Trophoblast cell (in vitro differentiated cells and primary cell): ENCODE results near the gene KLHL12.

Source experiments
- DNase-seq, 2 donors: peaks; one replicate each; pipeline ENCODE4 v3.0.0-alpha.2; 2016
- H2AFZ ChIP-seq: 2 replicates; pipeline ENCODE4 v1.6.1; 2013; ENCODE audit warnings: low read length, moderate library complexity, mild to moderate bottlenecking; ENCODE audit not compliant: insufficient read depth, poor library complexity
- H2AK5ac ChIP-seq: 2 replicates; pipeline ENCODE4 v1.6.1; 2013; ENCODE audit warnings: mild to moderate bottlenecking, low read length
- H2BK120ac ChIP-seq: 2 replicates; pipeline ENCODE4 v1.6.1; 2013; ENCODE audit warnings: low read length, mild to moderate bottlenecking, moderate library complexity; ENCODE audit not compliant: insufficient read depth, poor library complexity
- H2BK12ac ChIP-seq: 2 replicates; pipeline ENCODE4 v1.6.1; 2013; ENCODE audit warnings: mild to moderate bottlenecking, low read length, moderate library complexity
- H2BK5ac ChIP-seq: 2 replicates; pipeline ENCODE4 v1.6.1; 2013; ENCODE audit warnings: low read length, low read depth, moderate library complexity, mild to moderate bottlenecking; ENCODE audit not compliant: poor library complexity
- H3K14ac ChIP-seq: 2 replicates; pipeline ENCODE4 v1.6.1; 2013; ENCODE audit warnings: mild to moderate bottlenecking, low read length
- H3K18ac ChIP-seq: 2 replicates; pipeline ENCODE4 v1.6.1; 2013; ENCODE audit warnings: mild to moderate bottlenecking, low read length
- H3K23ac ChIP-seq: 2 replicates; pipeline ENCODE4 v1.6.1; 2013; ENCODE audit warnings: low read length
- H3K27ac ChIP-seq: 2 replicates; pipeline ENCODE4 v1.5.1; 2013; ENCODE audit warnings: low read depth, mild to moderate bottlenecking, inconsistent platforms, low read length, moderate library complexity
- H3K27me3 ChIP-seq: 2 replicates; pipeline ENCODE4 v1.6.1; 2013; ENCODE audit warnings: inconsistent platforms, mild to moderate bottlenecking, low read length, moderate library complexity; ENCODE audit not compliant: insufficient read depth
- H3K36me3 ChIP-seq, 2 experiments: 1 replicate in 1 of 2; 2 replicates in 1 of 2; pipeline ENCODE4 v1.6.1; 2013; ENCODE audit warnings: low read length in 2 of 2, mild to moderate bottlenecking in 2 of 2, moderate library complexity in 1 of 2; ENCODE audit not compliant: insufficient read depth in 2 of 2, control insufficient read depth in 1 of 2
- H3K4ac ChIP-seq: 2 replicates; pipeline ENCODE4 v1.6.1; 2013; ENCODE audit warnings: low read depth, mild to moderate bottlenecking, low read length, moderate library complexity
- H3K4me1 ChIP-seq, 2 experiments: 1 replicate in 1 of 2; 2 replicates in 1 of 2; pipeline ENCODE4 v1.6.1; 2013; ENCODE audit warnings: low read length in 2 of 2, mild to moderate bottlenecking in 2 of 2, moderate library complexity in 1 of 2; ENCODE audit not compliant: insufficient read depth in 2 of 2, control insufficient read depth in 1 of 2
- H3K4me2 ChIP-seq: 2 replicates; pipeline ENCODE4 v1.6.1; 2013; ENCODE audit warnings: inconsistent platforms, mild to moderate bottlenecking, low read length, moderate library complexity
- H3K4me3 ChIP-seq: 2 replicates; pipeline ENCODE4 v1.5.1; 2013; ENCODE audit warnings: mild to moderate bottlenecking, low read depth, low read length, inconsistent platforms
- H3K79me1 ChIP-seq: one replicate; pipeline ENCODE4 v1.6.1; 2013; ENCODE audit warnings: low read length
- H3K79me2 ChIP-seq: 2 replicates; pipeline ENCODE4 v1.6.1; 2013; ENCODE audit warnings: low read length, mild to moderate bottlenecking; ENCODE audit not compliant: control insufficient read depth, insufficient read depth, poor library complexity
- H3K9ac ChIP-seq: 2 replicates; pipeline ENCODE4 v1.6.1; 2013; ENCODE audit warnings: mild to moderate bottlenecking, low read length
- H3K9me3 ChIP-seq: 2 replicates; pipeline ENCODE4 v1.6.1; 2013; ENCODE audit warnings: low read depth, mild to moderate bottlenecking, control low read depth, inconsistent platforms, low read length; ENCODE audit not compliant: insufficient read depth
- H4K12ac ChIP-seq: 2 replicates; pipeline ENCODE4 v1.6.1; 2013; ENCODE audit warnings: low read depth, mild to moderate bottlenecking, low read length, moderate library complexity
- H4K8ac ChIP-seq: 2 replicates; pipeline ENCODE4 v1.6.1; 2013; ENCODE audit warnings: low read depth, mild to moderate bottlenecking, low read length, moderate library complexity
- H4K91ac ChIP-seq: one replicate; pipeline ENCODE4 v1.6.1; 2013; ENCODE audit warnings: low read depth, mild to moderate bottlenecking, low read length, moderate library complexity
- whole genome bisulfite sequencing: extraction: QIAGEN DNeasy Blood & Tissue Kit; methylation state at CpG from one replicate; pipeline ENCODE4 v1.1.7; 2013; ENCODE audit warnings: missing lambda C conversion rate; ENCODE audit not compliant: insufficient read length, insufficient coverage; ENCODE audit errors: extremely low coverage; 5-methylcytosine and 5-hydroxymethylcytosine counted together

The KLHL12 gene

DNA sequence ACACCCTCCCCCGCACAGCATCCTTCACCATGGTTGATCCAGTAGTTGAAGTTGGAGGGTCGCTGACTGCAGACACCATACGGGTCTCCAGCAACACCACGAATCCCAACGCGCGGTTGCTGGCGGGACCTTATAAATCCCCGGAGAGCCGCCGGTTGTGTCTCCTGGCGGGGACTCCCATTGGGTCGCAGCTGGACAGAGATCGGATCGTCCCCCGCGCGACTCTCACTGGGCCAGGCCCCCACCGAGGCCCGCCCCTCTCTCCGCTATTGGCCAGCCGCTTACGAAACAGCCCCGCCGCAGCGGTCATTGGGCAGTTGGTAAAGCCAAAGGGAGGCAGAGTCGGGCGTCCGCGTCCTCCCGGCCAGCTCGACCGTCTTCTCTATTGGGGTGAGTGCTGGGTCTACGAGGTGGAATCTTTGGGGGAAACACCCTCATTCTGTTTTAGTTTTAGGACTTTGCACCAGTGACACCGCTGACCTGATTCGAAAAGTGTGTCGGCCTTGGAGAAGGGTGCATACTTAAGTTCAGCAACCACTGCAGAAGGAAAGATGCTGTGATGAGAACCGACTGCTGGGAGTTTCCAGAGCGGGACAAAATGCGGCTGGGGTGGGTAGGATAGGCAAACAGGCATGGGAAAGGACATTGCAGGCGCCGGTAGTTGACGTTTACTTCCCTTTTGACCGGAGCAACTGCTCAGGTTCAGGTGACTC lies 65.5 kb downstream of the KLHL12 start:
- H3K79me1 ChIP-seq = peaks cover 8% of the 10 kb centered on the region
- no peak overlapping the region for H3K23ac ChIP-seq
- peak overlapping the region; percentile 89 for H4K8ac ChIP-seq
- H3K4me1 ChIP-seq = peaks cover 8 to 12% of the 10 kb centered on the region in 2 experiments
- no peak overlapping the region for H2BK120ac ChIP-seq
- no peaks in the 10 kb centered on the region for H3K9me3 ChIP-seq
- WGBS = no CpG with 5 or more reads among the region's 44 CpGs
- peak overlapping the region; percentile 84 for H3K4me3 ChIP-seq
- peak overlapping the region; percentile 94 for H4K91ac ChIP-seq
- peak overlapping the region; percentile 91 for H2BK5ac ChIP-seq
- H3K27ac ChIP-seq = peak overlapping the region; percentile 89
- H2AK5ac ChIP-seq = no peak overlapping the region
- H3K79me2 ChIP-seq = peaks cover 8% of the 10 kb centered on the region
- no peak overlapping the region for H2BK12ac ChIP-seq
- no peak overlapping the region for H3K4ac ChIP-seq
- no peaks in the 10 kb centered on the region for H3K27me3 ChIP-seq
- DNase-seq = peak; percentile 96 to 97
- no peak overlapping the region for H3K14ac ChIP-seq
- H3K9ac ChIP-seq = peak overlapping the region; percentile 59
- H3K36me3 ChIP-seq = peaks cover 15 to 22% of the 10 kb centered on the region in 2 experiments
- no peak overlapping the region for H3K18ac ChIP-seq
- peak overlapping the region; percentile 90 for H2AFZ ChIP-seq
- no peak overlapping the region for H4K12ac ChIP-seq
- H3K4me2 ChIP-seq = peak overlapping the region; percentile 72

GRCh38 chr1:202860744-202861419 lies 66.2 kb downstream of the KLHL12 start:
- peak overlapping the region; percentile 96 for H3K14ac ChIP-seq
- H2BK5ac ChIP-seq = peak overlapping the region; percentile 91
- peaks cover 21 to 27% of the 10 kb centered on the region in 2 experiments for H3K36me3 ChIP-seq
- peak overlapping the region; percentile 94 for H4K91ac ChIP-seq
- no CpG with 5 or more reads among the region's 50 CpGs for WGBS
- H2AK5ac ChIP-seq = peak overlapping the region; percentile 81
- H3K27ac ChIP-seq = peak overlapping the region; percentile 89
- peak overlapping the region; percentile 65 for H3K4me2 ChIP-seq
- H3K23ac ChIP-seq = no peak overlapping the region
- H4K8ac ChIP-seq = peak overlapping the region; percentile 89
- H2BK12ac ChIP-seq = peak overlapping the region; percentile 51
- peaks cover 8 to 12% of the 10 kb centered on the region in 2 experiments for H3K4me1 ChIP-seq
- H2AFZ ChIP-seq = peak overlapping the region; percentile 90
- H3K27me3 ChIP-seq = no peaks in the 10 kb centered on the region
- peak overlapping the region; percentile 74 for H3K18ac ChIP-seq
- peaks cover 8% of the 10 kb centered on the region for H3K79me2 ChIP-seq
- H3K9ac ChIP-seq = peak overlapping the region; percentile 59
- peak overlapping the region; percentile 84 for H3K4me3 ChIP-seq
- peak overlapping the region; percentile 75 for H3K4ac ChIP-seq
- peak; percentile 96 to 98 for DNase-seq
- H3K9me3 ChIP-seq = no peaks in the 10 kb centered on the region
- H3K79me1 ChIP-seq = peaks cover 8% of the 10 kb centered on the region
- H2BK120ac ChIP-seq = peak overlapping the region; percentile 70
- H4K12ac ChIP-seq = peak overlapping the region; percentile 91

DNA sequence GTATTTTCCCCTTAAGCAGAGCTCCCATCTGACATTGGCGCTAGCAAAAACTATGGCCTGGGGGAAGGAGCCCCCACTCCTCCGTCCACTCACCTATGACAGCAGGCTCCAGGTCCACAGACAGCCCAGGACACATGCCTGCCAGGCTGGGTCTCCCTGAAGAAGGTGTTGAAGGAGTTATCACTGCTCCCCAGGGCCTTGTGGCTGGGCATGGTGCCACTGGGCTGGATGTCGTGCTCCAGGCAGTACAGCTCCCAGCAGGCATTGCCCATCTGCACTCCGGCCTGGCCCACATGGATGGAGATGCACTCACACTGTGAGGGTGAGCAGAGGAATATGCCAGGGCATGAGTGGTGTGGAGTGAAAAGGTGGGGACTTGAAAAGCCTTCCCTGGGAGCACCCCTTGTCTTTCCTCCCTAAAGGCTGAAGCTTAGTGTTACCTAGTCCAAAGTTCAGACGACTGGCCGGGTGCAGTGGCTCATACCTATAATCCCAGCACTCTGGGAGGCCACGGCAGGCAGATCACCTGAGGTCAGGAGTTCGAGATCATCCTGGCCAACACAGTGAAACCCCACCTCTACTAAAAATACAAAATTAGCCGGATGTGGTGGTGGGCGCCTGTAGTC lies 68.1 kb downstream of the KLHL12 start:
- Histone ChIP-seq H3K27me3 (no peaks in the 10 kb centered on the region), H3K9ac (no peak overlapping the region), H3K4me3 (peak overlapping the region; percentile 6), H3K4me1 (peaks cover 8 to 12% of the 10 kb centered on the region in 2 experiments), H3K79me1 (peaks cover 8% of the 10 kb centered on the region), H3K79me2 (peaks cover 8% of the 10 kb centered on the region), H3K14ac (no peak overlapping the region), H4K91ac (no peak overlapping the region), H3K4ac (peak overlapping the region; percentile 1), H3K18ac (no peak overlapping the region), H3K36me3 (peaks cover 30 to 40% of the 10 kb centered on the region in 2 experiments), H4K12ac (no peak overlapping the region), H4K8ac (no peak overlapping the region), H2BK120ac (no peak overlapping the region), H2BK12ac (no peak overlapping the region), H2AK5ac (no peak overlapping the region), H2BK5ac (no peak overlapping the region), H3K4me2 (no peak overlapping the region), H3K27ac (no peak overlapping the region), H2AFZ (no peak overlapping the region), H3K9me3 (no peaks in the 10 kb centered on the region), H3K23ac (no peak overlapping the region)
- WGBS = no CpG with 5 or more reads among the region's 10 CpGs
- DNase-seq = no peak

- DNase-seq = peak in 1 of 2 donors; percentile 28
- no peak overlapping the region for H3K23ac ChIP-seq
- no peak overlapping the region for H3K9ac ChIP-seq
- peaks cover 8% of the 10 kb centered on the region for H3K79me2 ChIP-seq
- H4K12ac ChIP-seq = no peak overlapping the region
- H3K79me1 ChIP-seq = peaks cover 8% of the 10 kb centered on the region
- H2BK120ac ChIP-seq = no peak overlapping the region
- peaks cover 30 to 40% of the 10 kb centered on the region in 2 experiments for H3K36me3 ChIP-seq
- no peak overlapping the region for H2AFZ ChIP-seq
- no peak overlapping the region for H3K27ac ChIP-seq
- WGBS = no CpG with 5 or more reads among the region's 6 CpGs
- H2BK5ac ChIP-seq = no peak overlapping the region
- no peak overlapping the region for H3K4me3 ChIP-seq
- H3K4me2 ChIP-seq = no peak overlapping the region
- H4K91ac ChIP-seq = no peak overlapping the region
- no peak overlapping the region for H3K4ac ChIP-seq
- no peaks in the 10 kb centered on the region for H3K27me3 ChIP-seq
- H3K9me3 ChIP-seq = no peaks in the 10 kb centered on the region
- no peak overlapping the region for H2BK12ac ChIP-seq
- no peak overlapping the region for H4K8ac ChIP-seq
- peaks cover 8 to 12% of the 10 kb centered on the region in 2 experiments for H3K4me1 ChIP-seq
- no peak overlapping the region for H3K14ac ChIP-seq
- no peak overlapping the region for H3K18ac ChIP-seq
- H2AK5ac ChIP-seq = no peak overlapping the region
These were observed 68.7 kb downstream of the KLHL12 start for GRCh38 chr1:202858331-202858730.
